Measurements from ENCODE around the gene KIR2DL3. TPM values are rescaled to one million over a fixed set of nuclear protein-coding genes. Genes with fewer than 3 reads are reported as not detected.
"Not testable (repeated sequence)": the region's sequence is repeated elsewhere in the genome, so short reads cannot be mapped to it uniquely, and the experiment has no call there.

KIR2DL3 gene
- total and polyA plus RNA-seq, 2 experiments from 2014 or later: not detected

DNA sequence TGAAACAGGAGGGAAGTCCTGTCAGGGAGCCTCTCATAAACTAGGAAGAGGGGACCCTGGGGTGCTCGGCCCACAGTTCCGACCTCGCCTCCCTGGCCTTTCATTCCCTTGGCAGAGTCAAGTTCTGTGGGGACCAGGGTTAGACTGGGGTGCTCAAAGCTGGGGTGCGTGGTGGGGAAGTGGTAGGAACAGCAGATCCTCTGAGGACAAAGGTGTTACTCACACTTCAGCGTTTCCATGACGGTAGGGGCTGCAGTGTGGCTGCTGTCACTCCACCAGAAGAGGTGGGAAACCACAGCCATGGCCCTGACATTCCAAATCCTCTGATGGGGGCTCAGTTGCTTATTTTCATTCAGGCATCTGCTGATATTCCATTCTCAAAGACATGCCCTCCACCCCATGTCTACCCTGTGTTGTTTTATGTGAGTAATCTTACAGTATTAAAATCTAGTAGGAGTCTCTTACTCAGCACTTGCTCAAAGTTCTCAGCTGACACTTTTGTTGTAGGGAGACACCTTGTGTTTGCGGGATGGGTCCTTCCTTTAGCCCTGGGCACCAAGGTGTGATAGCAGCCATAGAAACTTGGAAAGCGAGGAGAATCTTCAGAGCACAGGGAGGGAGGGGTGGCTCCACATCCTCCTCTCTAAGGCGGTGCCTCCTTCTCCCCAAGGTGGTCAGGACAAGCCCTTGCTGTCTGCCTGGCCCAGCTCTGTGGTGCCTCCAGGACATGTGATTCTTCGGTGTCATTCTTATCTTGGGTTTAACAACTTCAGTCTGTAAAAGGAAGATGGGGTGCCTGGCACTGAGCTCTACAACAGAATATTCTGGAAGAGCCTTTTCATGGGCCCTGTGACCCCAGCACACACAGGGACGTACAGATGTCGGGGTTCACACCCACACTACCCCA lies 18.1 kb downstream of the KIR2DL3 start:
- H3K27me3 ChIP-seq; H3K9me3 ChIP-seq (ENCODE audit: low read depth); H3K4me2 ChIP-seq; H3K36me3 ChIP-seq (replicated peaks; ENCODE audit: insufficient read depth, low read depth); H3K4me3 ChIP-seq; H4K20me1 ChIP-seq (ENCODE audit: insufficient read depth, poor library complexity, severe bottlenecking); H3K79me2 ChIP-seq; H3K27ac ChIP-seq; H3K9me2 ChIP-seq (replicated peaks; ENCODE audit: insufficient read depth); DNase-seq (ENCODE audit: low spot score); H2AFZ ChIP-seq; H3K4me1 ChIP-seq (ENCODE audit: insufficient read depth): not testable (repeated sequence)
- 68% methylated on average over 11 of the region's 12 CpGs for WGBS (ENCODE audit: low lambda C conversion rate, missing lambda C conversion rate)

DNA sequence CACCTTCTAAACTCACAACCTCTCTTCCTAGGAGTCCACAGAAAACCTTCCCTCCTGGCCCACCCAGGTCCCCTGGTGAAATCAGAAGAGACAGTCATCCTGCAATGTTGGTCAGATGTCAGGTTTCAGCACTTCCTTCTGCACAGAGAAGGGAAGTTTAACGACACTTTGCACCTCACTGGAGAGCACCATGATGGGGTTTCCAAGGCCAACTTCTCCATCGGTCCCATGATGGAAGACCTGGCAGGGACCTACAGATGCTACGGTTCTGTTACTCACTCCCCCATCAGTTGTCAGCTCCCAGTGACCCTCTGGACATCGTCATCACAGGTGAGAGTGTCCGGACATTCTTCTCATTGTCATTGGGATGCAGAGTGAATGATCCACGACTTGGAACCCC lies 20.3 kb downstream of the KIR2DL3 start:
- not testable (repeated sequence) for H3K9me3 ChIP-seq (ENCODE audit: low read depth); H3K4me1 ChIP-seq (ENCODE audit: insufficient read depth); H3K4me3 ChIP-seq; H3K79me2 ChIP-seq; H2AFZ ChIP-seq; H3K27me3 ChIP-seq; H3K36me3 ChIP-seq (replicated peaks; ENCODE audit: insufficient read depth, low read depth); DNase-seq (ENCODE audit: low spot score); H3K27ac ChIP-seq; H3K9me2 ChIP-seq (replicated peaks; ENCODE audit: insufficient read depth); H4K20me1 ChIP-seq (ENCODE audit: insufficient read depth, poor library complexity, severe bottlenecking); H3K4me2 ChIP-seq
- 46% methylated on average over 6 of the region's 6 CpGs for WGBS (ENCODE audit: low lambda C conversion rate, missing lambda C conversion rate)

DNA sequence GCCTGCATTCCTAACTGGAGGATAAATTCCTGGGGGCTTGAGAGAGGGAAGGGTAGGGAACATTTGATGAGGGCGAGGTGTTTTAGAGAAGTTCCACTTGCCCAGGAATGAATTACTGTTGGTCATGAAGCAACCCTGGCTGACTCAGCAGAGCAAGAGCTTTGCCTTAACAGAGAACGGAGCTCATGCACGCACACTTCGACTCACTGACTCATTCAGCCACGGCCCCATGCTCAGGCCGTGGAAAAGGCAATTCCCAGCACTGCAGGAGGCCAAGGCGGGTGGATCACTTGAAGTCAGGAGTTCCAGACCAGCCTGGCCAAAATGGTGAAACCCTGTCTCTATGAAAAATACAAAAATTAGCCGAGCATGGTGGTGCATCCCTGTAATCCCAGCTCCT lies 25.9 kb downstream of the KIR2DL3 start:
- not testable (repeated sequence) for DNase-seq (ENCODE audit: low spot score); H3K27me3 ChIP-seq; H2AFZ ChIP-seq; H3K4me1 ChIP-seq (ENCODE audit: insufficient read depth); H3K79me2 ChIP-seq; H3K9me2 ChIP-seq (replicated peaks; ENCODE audit: insufficient read depth); H3K9me3 ChIP-seq (ENCODE audit: low read depth); H3K36me3 ChIP-seq (replicated peaks; ENCODE audit: insufficient read depth, low read depth); H3K27ac ChIP-seq; H3K4me3 ChIP-seq; H4K20me1 ChIP-seq (ENCODE audit: insufficient read depth, poor library complexity, severe bottlenecking); H3K4me2 ChIP-seq
- 58% methylated on average over 8 of the region's 8 CpGs for WGBS (ENCODE audit: low lambda C conversion rate, missing lambda C conversion rate)

DNA sequence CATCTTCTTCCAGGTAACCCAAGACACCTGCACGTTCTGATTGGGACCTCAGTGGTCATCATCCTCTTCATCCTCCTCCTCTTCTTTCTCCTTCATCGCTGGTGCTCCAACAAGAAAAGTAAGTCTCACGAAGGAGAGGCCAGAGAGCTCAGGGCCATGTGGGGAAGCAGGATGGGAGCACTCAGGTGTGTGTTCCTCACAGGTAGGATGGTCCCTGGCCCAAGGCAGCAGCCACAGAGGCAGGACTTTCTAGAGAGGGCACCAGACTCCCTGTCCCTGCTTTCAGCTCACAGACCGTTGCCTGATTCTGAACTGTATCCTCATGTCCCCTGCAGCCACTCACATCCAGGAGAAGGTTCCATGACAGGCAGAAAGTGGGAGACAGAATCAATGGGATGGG lies 28.2 kb downstream of the KIR2DL3 start:
- not testable (repeated sequence) for H3K4me3 ChIP-seq; H4K20me1 ChIP-seq (ENCODE audit: insufficient read depth, poor library complexity, severe bottlenecking); H3K4me2 ChIP-seq; H3K9me2 ChIP-seq (replicated peaks; ENCODE audit: insufficient read depth); H3K36me3 ChIP-seq (replicated peaks; ENCODE audit: insufficient read depth, low read depth); DNase-seq (ENCODE audit: low spot score); H3K27ac ChIP-seq; H3K4me1 ChIP-seq (ENCODE audit: insufficient read depth); H3K9me3 ChIP-seq (ENCODE audit: low read depth); H3K27me3 ChIP-seq; H2AFZ ChIP-seq; H3K79me2 ChIP-seq
- WGBS (ENCODE audit: low lambda C conversion rate, missing lambda C conversion rate): 50% methylated on average over 4 of the region's 4 CpGs

DNA sequence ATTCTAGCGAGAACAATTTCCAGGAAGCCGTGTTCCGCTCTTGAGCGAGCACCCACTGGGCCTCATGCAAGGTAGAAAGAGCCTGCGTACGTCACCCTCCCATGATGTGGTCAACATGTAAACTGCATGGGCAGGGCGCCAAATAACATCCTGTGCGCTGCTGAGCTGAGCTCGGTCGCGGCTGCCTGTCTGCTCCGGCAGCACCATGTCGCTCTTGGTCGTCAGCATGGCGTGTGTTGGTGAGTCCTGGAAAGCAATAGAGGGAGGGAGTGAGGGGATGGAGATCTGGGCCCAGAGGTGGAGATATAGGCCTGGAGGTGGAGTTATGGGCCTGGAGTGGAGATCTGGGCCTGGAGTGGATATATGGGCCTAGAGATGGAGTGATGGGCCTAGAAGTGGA lies 31.3 kb downstream of the KIR2DL3 start, which contains the start of gene KIR2DL1:
Gene KIR2DL1, plus strand, starts transcription at position 148 of the 400 bp plus-strand sequence. Its CDS starts 58 bp downstream, at position 206.
- not testable (repeated sequence) for H3K27me3 ChIP-seq; H3K4me3 ChIP-seq; H3K9me2 ChIP-seq (replicated peaks; ENCODE audit: insufficient read depth); H2AFZ ChIP-seq; H3K4me1 ChIP-seq (ENCODE audit: insufficient read depth); H3K9me3 ChIP-seq (ENCODE audit: low read depth); H3K4me2 ChIP-seq; H4K20me1 ChIP-seq (ENCODE audit: insufficient read depth, poor library complexity, severe bottlenecking); H3K79me2 ChIP-seq; H3K27ac ChIP-seq; DNase-seq (ENCODE audit: low spot score); H3K36me3 ChIP-seq (replicated peaks; ENCODE audit: insufficient read depth, low read depth)
- WGBS (ENCODE audit: low lambda C conversion rate, missing lambda C conversion rate): 90% methylated on average over 15 of the region's 15 CpGs

DNA sequence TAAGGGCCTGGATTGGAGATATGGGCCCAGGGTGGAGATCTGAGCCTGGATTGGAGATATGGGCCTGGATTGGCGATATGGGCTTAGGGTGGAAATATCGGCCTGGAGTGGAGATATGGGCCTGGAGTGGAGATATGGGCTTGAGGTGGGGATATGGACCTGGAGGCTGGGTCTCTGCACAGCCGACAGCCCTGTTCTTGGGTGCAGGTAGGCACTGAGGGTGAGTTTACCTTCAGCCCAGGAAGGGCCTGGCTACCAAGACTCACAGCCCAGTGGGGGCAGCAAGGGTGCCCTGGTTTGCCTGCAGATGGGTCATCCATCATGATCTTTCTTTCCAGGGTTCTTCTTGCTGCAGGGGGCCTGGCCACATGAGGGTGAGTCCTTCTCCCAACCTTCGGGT lies 32.2 kb downstream of the KIR2DL3 start:
- H3K9me3 ChIP-seq (ENCODE audit: low read depth); H3K27ac ChIP-seq; H3K9me2 ChIP-seq (replicated peaks; ENCODE audit: insufficient read depth); H3K27me3 ChIP-seq; H3K4me2 ChIP-seq; H3K4me1 ChIP-seq (ENCODE audit: insufficient read depth); H3K4me3 ChIP-seq; DNase-seq (ENCODE audit: low spot score); H3K36me3 ChIP-seq (replicated peaks; ENCODE audit: insufficient read depth, low read depth); H3K79me2 ChIP-seq; H4K20me1 ChIP-seq (ENCODE audit: insufficient read depth, poor library complexity, severe bottlenecking); H2AFZ ChIP-seq: not testable (repeated sequence)
- 75% methylated on average over 4 of the region's 4 CpGs for WGBS (ENCODE audit: low lambda C conversion rate, missing lambda C conversion rate)

DNA sequence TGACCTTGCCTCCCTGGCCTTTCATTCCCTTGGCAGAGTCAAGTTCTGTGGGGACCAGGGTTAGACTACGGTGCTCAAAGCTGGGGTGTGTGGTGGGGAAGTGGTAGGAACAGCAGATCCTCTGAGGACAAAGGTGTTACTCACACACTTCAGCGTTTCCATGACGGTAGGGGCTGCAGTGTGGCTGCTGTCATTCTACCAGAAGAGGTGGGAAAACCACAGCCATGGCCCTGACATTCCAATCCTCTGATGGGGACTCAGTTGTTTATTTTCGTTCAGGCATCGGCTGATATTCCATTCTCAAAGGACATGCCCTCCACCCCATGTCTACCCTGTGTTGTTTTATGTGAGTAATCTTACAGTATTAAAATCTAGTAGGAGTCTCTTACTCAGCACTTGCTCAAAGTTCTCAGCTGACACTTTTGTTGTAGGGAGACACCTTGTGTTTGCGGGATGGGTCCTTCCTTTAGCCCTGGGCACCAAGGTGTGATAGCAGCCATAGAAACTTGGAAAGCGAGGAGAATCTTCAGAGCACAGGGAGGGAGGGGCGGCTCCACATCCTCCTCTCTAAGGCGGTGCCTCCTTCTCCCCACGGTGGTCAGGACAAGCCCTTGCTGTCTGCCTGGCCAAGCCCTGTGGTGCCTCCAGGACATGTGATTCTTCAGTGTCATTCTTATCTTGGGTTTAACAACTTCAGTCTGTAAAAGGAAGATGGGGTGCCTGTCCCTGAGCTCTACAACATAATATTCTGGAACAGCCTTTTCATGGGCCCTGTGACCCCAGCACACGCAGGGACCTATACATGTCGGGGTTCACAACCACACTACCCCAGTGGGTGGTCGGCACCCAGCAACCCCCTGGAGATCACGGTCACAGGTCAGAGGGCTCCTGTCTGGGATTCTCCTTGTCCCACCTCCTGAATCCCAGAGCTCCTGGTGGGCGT lies 33.0 kb downstream of the KIR2DL3 start:
- not testable (repeated sequence) for H2AFZ ChIP-seq; H3K9me2 ChIP-seq (replicated peaks; ENCODE audit: insufficient read depth); H3K27ac ChIP-seq; H4K20me1 ChIP-seq (ENCODE audit: insufficient read depth, poor library complexity, severe bottlenecking); H3K27me3 ChIP-seq; H3K36me3 ChIP-seq (replicated peaks; ENCODE audit: insufficient read depth, low read depth); H3K4me2 ChIP-seq; H3K4me1 ChIP-seq (ENCODE audit: insufficient read depth); H3K4me3 ChIP-seq; DNase-seq (ENCODE audit: low spot score); H3K9me3 ChIP-seq (ENCODE audit: low read depth); H3K79me2 ChIP-seq
- WGBS (ENCODE audit: low lambda C conversion rate, missing lambda C conversion rate): 67% methylated on average over 14 of the region's 15 CpGs

DNA sequence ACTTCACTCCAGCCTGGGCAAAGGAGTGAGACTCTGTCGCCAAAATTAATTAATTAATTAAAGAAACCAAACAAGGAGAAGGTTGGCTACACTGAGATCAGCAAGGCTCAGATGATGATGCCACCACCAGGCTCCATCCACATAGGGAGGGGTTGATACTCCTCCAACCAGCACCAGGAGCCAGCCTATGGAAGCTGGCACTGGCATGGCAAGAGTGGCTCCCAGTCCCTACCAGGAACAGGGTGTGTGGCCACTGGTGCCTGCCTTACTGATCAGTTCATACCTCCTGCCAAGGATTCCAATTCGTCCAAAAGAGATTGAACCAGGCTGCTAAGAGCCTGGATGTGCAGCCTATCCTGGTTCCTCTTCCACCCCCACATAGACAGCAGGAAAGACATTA lies 34.4 kb downstream of the KIR2DL3 start:
- not testable (repeated sequence) for DNase-seq (ENCODE audit: low spot score); H4K20me1 ChIP-seq (ENCODE audit: insufficient read depth, poor library complexity, severe bottlenecking); H3K9me2 ChIP-seq (replicated peaks; ENCODE audit: insufficient read depth); H3K4me3 ChIP-seq; H3K27ac ChIP-seq; H3K4me2 ChIP-seq; H3K27me3 ChIP-seq; H3K36me3 ChIP-seq (replicated peaks; ENCODE audit: insufficient read depth, low read depth); H2AFZ ChIP-seq; H3K4me1 ChIP-seq (ENCODE audit: insufficient read depth); H3K79me2 ChIP-seq; H3K9me3 ChIP-seq (ENCODE audit: low read depth)
- 19% methylated on average over 2 of the region's 2 CpGs for WGBS (ENCODE audit: low lambda C conversion rate, missing lambda C conversion rate)
